Left cardiac atrium (tissue), 4 donors: ENCODE results near the gene IL17REL. TPM values are rescaled to one million over a fixed set of nuclear protein-coding genes. Genes with fewer than 3 reads are reported as not detected.

Experiments used
- ATAC-seq, 2 donors: fragments of 200-7000 bp; cut with Tn5 transposase; one replicate each; pipeline ENCODE4 v1.9.1; 2020; ENCODE audit warnings: mild to moderate bottlenecking in 2 of 2, moderate library complexity in 2 of 2
- DNase-seq: peaks from one replicate; pipeline ENCODE4 v3.0.0-alpha.2; 2020
- intact Hi-C, 2 donors: fragments of 100-400 bp; cut with DNase I; formaldehyde crosslinking; loops; one replicate each; pipeline versions ENCODE4 v1.14.1 to v1.15.1; 2022 to 2023
- total RNA-seq, 2 donors: library from RNA; stranded (reverse); fragmentation: NEBNext Ultra II Directional; extraction: Animal tissue kit (Norgen Biotek cat#: 25700); gene quantifications; one replicate each; pipeline ENCODE4 v1.2.1, GENCODE V29; 2021
- donor health status: DM: no; HTN: yes; CAD: no.
- donor health status: DM: no; HTN: yes; CAD: no; lungs with severe emphysema.
- donor health status: DM: yes; HTN: yes; CAD: no.
- donor health status: Dilated cardiomyopathy.

IL17REL gene
- total RNA-seq, 2 donors from 2014 or later, result not detected

GRCh38 chr22:49964136-49965090 is 48.2 kb downstream of the IL17REL start:
- DNase-seq (no peak), ATAC-seq (no peak)
- intact Hi-C loops, result no loop called here

GRCh38 chr22:49963647-49964026 is 48.9 kb downstream of the IL17REL start:
- ATAC-seq (no peak), DNase-seq (peak; percentile 25)
- intact Hi-C loops, result no loop called here

- DNase-seq, result peak; percentile 56
- intact Hi-C loops, result no loop called here
Measured at GRCh38 chr22:49962751-49963646, 49.6 kb downstream of the IL17REL start.

GRCh38 chr22:49962012-49962750 is 50.4 kb downstream of the IL17REL start:
- intact Hi-C loops, result no loop called here
- DNase-seq, result peak; percentile 90
- ATAC-seq, result peak; percentile 28 to 41

More at GRCh38 chr22:49962751-49963646, 49.6 kb downstream of the IL17REL start:
- ATAC-seq, result no peak

GRCh38 chr22:49961601-49962011 is 51.0 kb downstream of the IL17REL start:
- intact Hi-C loops, result no loop called here
- ATAC-seq (no peak), DNase-seq (no peak)

GRCh38 chr22:49961005-49961600 is 51.5 kb downstream of the IL17REL start:
- ATAC-seq (peak in 1 of 2 donors; percentile 1), DNase-seq (peak; percentile 60)
- intact Hi-C loops, result no loop called here

GRCh38 chr22:49960159-49961004 is 52.2 kb downstream of the IL17REL start, which contains the start of gene PIM3:
Gene PIM3 (plus strand): TSS chr22:49960772. CDS start chr22:49960948, 176 bp downstream.
- ATAC-seq, result peak; percentile 81 to 84
- intact Hi-C loops, result no loop called here
- peak; percentile 94 for DNase-seq

- no peak for DNase-seq
- intact Hi-C loops, result no loop called here
- ATAC-seq, result peak; percentile 1 to 6
Measured at GRCh38 chr22:49959782-49960158, 52.8 kb downstream of the IL17REL start.

GRCh38 chr22:49958931-49959781 is 53.4 kb downstream of the IL17REL start:
- DNase-seq (peak; percentile 41), ATAC-seq (no peak)
- intact Hi-C loops, result no loop called here

- no peak for DNase-seq
- intact Hi-C loops, result no loop called here
Measured at GRCh38 chr22:49958366-49958921, 54.1 kb downstream of the IL17REL start.

GRCh38 chr22:49957826-49958365 is 54.7 kb downstream of the IL17REL start:
- ATAC-seq, result no peak
- no peak for DNase-seq
- intact Hi-C loops, result no loop called here

More at GRCh38 chr22:49958366-49958921, 54.1 kb downstream of the IL17REL start:
- ATAC-seq, result no peak

GRCh38 chr22:49956914-49957825 is 55.4 kb downstream of the IL17REL start:
- ATAC-seq (no peak), DNase-seq (peak; percentile 24)
- intact Hi-C loops, result no loop called here

- peak; percentile 29 for DNase-seq
- ATAC-seq, result no peak
- intact Hi-C loops, result no loop called here
Measured at GRCh38 chr22:49956418-49956770, 56.2 kb downstream of the IL17REL start.

GRCh38 chr22:49955581-49956417 is 56.8 kb downstream of the IL17REL start:
- no peak for ATAC-seq
- intact Hi-C loops, result no loop called here
- DNase-seq, result peak; percentile 19
